Activated CD4-positive, alpha-beta T cell treated with anti-CD3 and anti-CD28 coated beads for 24 hours (primary cell): ENCODE data around the gene RHOBTB3.
"Not testable (repeated sequence)": the region's sequence is repeated elsewhere in the genome, so short reads cannot be mapped to it uniquely, and the experiment has no call there.

Source experiments
- DNase-seq, 2 donors: peaks; one replicate each; pipeline ENCODE4 v3.0.0-alpha.2; 2020; ENCODE audit warnings: low read depth in 2 of 2

Gene RHOBTB3

GRCh38 chr5:95818181-95819147 is 87.3 kb downstream of the RHOBTB3 start:
- DNase-seq = no peak

- no peak for DNase-seq
These were observed 90.2 kb downstream of the RHOBTB3 start for GRCh38 chr5:95821110-95822021.

- DNase-seq = no peak
These were observed 91.0 kb downstream of the RHOBTB3 start for GRCh38 chr5:95822043-95822541.

DNA sequence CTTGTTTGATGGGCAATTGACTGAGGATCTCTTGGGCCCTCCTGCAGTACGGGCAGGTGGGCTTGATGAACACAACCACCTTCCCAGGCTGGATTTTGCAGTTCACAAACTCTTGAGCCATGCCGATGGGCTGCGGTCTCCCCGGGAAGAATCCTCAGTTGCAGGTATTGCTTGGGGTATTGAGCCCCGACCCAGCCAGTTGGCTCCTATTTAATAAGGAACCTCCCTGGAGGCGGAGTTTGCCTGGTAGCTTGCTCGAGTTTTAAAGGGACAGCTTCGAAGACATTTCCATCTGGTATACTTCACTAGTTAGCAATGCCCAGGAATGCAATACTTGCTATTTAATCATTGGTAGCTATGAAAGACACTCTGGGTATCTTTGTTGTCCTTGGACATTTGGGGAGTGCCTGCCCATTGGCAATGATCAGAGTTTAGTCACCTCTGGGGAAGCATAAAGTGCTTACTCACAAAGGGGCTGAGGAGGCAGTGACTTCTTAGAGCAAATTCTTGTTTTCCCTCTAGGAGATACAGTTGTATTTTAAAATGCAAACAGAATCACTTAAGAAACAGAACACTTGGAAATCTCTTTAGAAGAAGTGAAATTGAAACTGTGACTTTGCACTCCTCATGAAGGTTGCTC is 91.5 kb downstream of the RHOBTB3 start, which contains the start of gene GLRX:
GLRX (minus strand) TSS at position 185 of the 640 bp plus-strand sequence; CDS start at position 121, 64 bp downstream.
- DNase-seq = peak in 1 of 2 donors; percentile 33

GRCh38 chr5:95823218-95823737 is 92.1 kb downstream of the RHOBTB3 start:
- DNase-seq = no peak

- peak in 1 of 2 donors; percentile 22 for DNase-seq
These were observed 92.8 kb downstream of the RHOBTB3 start for GRCh38 chr5:95823738-95824609.

DNA sequence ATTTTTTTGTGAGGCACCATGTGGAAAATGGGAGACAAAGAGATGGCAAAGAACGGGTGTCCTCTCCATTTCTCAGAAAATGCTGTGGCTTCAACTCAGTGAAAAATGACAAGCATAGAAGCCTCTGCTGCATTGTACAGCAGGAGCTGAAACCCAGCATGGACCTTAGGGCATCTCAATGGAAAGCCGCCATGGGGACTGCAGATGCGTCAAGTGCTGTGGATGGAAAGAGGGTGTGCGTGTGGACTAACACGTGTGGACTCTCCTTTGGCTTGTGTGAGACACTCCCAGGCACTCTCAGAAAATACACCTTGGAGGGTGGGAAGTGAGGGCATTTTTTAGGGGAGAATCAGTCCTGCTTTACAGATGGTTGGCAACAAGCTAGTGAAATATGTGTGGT is 93.6 kb downstream of the RHOBTB3 start:
- DNase-seq = no peak

- no peak for DNase-seq
These were observed 94.4 kb downstream of the RHOBTB3 start for GRCh38 chr5:95825495-95825894.

DNA sequence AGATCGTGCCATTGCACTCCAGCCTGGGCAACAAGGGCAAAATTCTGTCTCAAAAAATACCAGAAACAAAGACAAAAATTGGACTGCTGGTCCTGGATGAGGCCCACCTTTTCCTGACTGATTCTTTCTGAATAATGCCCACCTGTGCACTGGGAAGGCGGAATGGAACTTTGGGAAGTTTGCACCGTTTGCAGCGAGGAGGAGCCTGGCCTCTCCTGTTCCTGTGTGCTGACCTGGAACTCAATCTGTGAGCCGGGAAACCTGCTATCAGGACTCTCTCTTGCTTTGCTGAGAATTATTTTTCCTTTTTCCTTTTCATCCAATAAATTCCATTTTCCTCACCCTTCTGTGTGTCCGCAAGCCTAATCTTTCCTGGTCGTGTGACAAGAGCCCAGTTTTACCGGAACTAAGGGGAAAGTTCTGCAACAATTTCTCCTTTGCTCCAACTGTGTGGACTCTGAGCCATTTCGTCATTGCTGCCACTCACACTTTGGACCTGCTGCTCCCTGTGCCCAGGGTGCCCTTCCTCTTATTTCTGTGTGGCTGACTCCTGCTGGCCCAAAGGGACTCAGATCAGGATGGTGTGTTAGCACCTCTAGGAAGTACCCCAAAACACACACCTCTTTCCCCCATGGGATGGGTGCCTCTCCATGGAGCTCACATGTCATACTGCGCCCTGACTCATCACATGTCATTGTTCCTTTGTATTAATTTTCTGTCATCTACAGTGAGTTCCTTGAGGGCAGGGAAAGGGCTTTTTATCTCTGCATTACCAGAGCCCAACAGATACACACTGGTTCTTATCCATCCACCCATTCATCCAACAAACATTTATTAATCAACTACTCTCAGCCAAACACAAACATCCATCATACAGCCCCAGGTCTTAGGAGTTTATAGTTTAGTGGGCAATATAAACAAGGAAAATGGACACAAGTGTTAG is 96.1 kb downstream of the RHOBTB3 start:
- no peak for DNase-seq

DNA sequence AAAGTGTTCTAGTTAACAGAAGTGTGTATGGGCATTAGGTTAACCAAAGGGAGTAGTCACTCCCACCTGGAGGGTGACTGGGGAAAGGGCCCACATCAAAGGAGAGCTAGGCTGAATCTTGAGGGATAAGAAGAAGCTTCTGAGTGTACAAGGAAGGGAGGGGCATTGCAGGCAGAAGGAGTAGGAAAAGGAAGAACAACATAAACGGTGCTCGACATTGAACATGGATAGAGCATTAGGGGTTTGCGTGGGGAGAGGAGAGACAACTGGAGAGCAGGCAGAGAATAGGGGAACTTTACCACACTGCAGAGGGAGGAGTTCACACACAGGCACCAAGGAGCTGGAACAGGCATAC is 96.7 kb downstream of the RHOBTB3 start:
- no peak for DNase-seq

DNA sequence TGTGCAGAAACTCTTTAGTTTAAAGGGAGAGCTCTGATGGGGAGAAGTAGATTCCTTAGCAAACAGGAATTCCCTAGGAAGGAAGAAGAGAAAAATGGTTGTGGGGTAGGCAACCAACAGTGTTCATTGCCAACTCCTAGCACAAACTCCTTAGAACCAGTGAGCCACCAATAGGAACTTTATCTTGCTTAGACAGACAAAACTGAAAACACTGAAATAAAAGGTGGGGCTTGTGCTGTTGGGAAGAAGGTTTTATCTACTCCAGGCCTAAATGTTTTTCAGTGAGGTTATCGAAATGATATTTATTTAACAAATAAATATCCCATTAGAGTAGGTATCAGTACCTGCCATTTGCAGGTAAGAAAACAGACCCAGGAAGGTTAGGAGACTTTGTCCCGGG is 99.1 kb downstream of the RHOBTB3 start:
- DNase-seq = no peak

DNA sequence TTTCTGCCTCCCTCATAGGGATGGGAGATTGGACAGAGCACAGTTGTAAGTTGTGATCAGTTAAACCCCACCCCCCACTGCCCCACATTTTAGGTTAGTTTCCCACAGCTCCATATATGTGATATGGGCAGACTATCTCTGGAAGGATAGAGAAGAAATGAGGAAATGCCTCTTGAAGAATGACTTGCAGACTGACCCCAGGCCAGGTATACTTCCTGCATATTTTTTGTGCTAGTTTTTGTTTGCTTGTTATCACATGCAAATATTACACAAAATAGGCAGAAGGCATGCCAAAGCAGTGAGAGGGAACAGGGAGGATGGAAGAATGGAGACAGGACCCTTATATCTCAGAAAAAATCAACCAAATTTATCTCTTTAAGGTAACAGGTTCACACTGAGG is 101.5 kb downstream of the RHOBTB3 start:
- DNase-seq = no peak

GRCh38 chr5:95835682-95836385 is 104.7 kb downstream of the RHOBTB3 start:
- DNase-seq = no peak

- DNase-seq = no peak
These were observed 105.4 kb downstream of the RHOBTB3 start for GRCh38 chr5:95836544-95836943.

- DNase-seq = not testable (repeated sequence)
These were observed 105.8 kb downstream of the RHOBTB3 start for GRCh38 chr5:95836971-95837370.

GRCh38 chr5:95837492-95837891 is 106.4 kb downstream of the RHOBTB3 start:
- DNase-seq = no peak

GRCh38 chr5:95838001-95838520 is 106.9 kb downstream of the RHOBTB3 start:
- no peak for DNase-seq

DNA sequence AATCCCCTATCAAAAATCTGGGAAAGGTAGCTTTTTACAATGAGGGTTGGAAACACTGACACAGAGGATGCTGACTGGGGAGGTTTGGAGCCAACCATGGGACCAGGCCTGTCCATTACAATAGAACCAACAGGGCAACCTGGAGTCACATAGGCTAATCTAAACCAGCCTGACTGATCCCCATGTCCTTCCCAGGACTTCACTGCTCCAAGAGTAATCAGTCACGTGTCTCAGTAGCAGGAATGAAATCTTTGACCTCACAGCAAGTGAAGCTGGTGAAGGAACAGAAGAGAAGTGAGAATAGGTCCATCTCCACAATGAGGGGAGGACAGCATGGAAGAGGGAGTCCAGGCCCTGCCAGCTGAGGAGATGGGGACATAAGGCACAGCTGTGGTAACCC is 107.4 kb downstream of the RHOBTB3 start:
- no peak for DNase-seq
